B cell (primary cell): ENCODE measurements around the gene NME7.
"Not testable (repeated sequence)": the region's sequence is repeated elsewhere in the genome, so short reads cannot be mapped to it uniquely, and the experiment has no call there.

Experiments used
- CTCF ChIP-seq: fragments of 200-600 bp; IDR thresholded peaks from one replicate; pipeline ENCODE4 v1.8.0; 2022; ENCODE audit warnings: antibody characterized with exemption, mild to moderate bottlenecking
- EZH2 ChIP-seq: IDR thresholded peaks from 2 replicates; pipeline ENCODE4 v1.6.1; 2012; ENCODE audit warnings: borderline replicate concordance, low read depth, mild to moderate bottlenecking, moderate library complexity, low read length; ENCODE audit not compliant: insufficient read depth, poor library complexity, severe bottlenecking

- TF ChIP-seq EZH2, CTCF: not testable (repeated sequence)
Measured at GRCh38 chr1:169402578-169402977, 35.0 kb upstream of the NME7 start.
